Measurements from ENCODE around the gene GALNT16.
A peak's percentile ranks its signal among the peaks of the same experiment; 100 is the strongest.

GALNT16 gene

DNA sequence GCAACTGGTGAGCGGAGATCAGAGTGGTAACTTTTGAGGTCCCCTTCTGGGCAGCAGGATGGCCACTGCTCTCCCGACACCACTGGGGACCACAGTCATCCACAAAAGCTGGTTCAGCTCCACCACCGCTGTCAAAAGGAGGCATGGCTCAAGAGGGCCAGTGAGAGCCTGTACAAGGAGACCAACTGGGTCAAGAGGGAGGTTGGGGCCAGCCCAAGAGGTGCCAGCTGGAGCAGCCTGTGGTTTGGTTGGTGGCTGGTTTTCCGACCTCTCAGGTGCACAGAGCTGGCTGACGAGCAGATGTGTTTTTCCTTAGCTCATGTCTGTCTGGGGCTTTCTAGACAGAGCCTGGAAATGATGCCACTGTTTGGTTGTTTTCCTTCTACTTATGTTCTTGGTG, 78.0 kb downstream of the GALNT16 start:
- DNase-seq (ENCODE audit: low spot score), result no peak

DNA sequence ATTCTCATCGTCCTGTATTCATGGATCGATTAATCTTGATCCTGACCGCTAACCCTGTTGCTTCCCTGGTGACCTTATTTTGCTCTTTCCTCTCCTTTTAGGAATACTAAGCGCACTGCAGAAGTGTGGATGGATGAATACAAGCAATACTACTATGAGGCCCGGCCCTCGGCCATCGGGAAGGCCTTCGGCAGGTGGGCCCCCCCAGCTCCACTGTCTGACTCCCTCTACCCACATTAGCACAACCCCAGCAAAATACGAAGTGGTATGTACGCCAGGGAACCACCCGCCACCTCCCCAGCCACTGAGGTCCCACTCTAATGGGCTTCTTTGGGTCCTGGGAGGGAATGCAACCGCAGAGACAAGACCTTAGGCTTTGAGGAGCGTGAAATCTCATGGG, 79.5 kb downstream of the GALNT16 start:
- no peak for DNase-seq (ENCODE audit: low spot score)

- DNase-seq (ENCODE audit: low spot score), result no peak
These were observed 83.1 kb downstream of the GALNT16 start for GRCh38 chr14:69342928-69343525.

DNA sequence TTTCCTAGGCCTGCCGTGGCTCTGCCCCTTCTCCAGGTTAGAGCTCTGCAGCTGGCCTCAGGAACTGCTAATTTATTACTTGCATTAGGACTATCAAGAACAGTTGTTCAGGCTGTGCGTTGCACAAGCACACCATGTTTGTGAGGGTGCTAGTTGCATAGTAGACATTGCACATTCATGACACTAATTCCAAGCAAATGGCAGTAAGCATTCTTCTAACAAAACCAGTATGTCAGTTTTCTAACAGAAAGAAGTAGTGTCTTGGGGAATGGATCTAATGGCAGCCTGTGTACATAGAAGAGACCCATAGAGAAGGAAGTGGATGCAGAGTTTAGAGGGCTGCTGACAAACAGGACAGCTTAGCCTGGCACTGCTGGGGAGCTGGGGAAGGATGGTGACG, 84.2 kb downstream of the GALNT16 start:
- no peak for DNase-seq (ENCODE audit: low spot score)

DNA sequence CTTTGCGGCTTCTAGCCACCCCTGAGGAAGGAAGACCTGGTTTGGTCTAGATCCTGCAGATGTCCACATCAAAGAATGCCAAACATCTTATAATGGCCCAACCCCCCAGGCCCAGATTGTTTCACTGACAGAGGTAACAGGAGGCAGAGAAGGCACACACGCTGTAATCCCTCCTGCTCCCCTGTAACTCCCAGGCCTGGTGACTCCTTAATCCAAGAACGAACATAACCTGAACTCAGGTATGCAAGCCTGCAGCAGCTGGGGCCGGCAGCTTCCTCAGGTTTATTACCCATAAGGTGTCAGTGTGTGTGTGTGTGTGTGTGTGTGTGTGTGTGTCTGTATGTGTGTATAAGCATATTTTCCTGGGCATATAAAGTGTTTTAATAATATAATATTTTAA, 85.4 kb downstream of the GALNT16 start:
- no peak for DNase-seq (ENCODE audit: low spot score)

GRCh38 chr14:69346710-69347109, 86.8 kb downstream of the GALNT16 start:
- no peak for DNase-seq (ENCODE audit: low spot score)

GRCh38 chr14:69349091-69349777, 89.3 kb downstream of the GALNT16 start:
- DNase-seq (ENCODE audit: low spot score), result no peak

DNA sequence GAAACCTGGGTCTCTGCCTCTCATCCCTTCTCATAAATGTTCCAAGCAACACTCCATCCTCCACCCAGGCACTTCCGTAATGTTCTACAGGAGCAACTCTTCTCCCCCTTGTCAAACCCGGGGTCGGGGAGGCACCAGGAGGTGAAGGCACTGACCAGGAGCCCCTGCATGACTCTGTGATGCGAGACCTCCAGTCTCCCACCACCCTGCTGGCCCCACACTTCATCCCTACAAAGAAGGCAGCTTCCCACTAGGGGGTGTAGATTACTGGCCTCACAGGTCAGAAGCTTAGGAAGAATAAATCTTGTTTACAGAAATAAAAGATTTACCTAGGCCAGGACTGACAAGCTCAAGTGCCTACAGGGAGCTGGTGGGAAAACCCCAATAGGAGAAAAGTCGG, 90.9 kb downstream of the GALNT16 start:
- DNase-seq (ENCODE audit: low spot score), result no peak

- no peak for DNase-seq (ENCODE audit: low spot score)
These were observed 91.4 kb downstream of the GALNT16 start for GRCh38 chr14:69351385-69351784.

DNA sequence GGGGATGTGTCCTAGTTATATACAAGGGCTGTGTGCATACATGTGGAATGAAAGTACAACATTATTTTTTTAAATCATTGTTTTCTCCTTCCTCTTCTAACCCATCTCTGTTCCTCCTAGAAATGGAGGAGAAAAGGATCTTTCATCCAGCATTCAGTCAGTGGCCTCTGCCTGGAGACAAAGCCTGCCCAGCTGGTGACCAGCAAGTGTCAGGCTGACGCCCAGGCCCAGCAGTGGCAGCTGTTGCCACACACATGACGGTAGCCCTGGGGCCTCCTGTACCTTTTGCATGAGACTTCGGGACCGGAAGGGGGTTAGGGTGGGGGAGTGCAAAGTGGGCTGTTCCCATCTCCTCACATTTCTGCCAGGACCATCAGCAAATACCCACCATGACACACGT, 92.0 kb downstream of the GALNT16 start:
- DNase-seq (ENCODE audit: low spot score), result no peak

- no peak for DNase-seq (ENCODE audit: low spot score)
These were observed 93.2 kb downstream of the GALNT16 start for GRCh38 chr14:69353168-69353567.

DNA sequence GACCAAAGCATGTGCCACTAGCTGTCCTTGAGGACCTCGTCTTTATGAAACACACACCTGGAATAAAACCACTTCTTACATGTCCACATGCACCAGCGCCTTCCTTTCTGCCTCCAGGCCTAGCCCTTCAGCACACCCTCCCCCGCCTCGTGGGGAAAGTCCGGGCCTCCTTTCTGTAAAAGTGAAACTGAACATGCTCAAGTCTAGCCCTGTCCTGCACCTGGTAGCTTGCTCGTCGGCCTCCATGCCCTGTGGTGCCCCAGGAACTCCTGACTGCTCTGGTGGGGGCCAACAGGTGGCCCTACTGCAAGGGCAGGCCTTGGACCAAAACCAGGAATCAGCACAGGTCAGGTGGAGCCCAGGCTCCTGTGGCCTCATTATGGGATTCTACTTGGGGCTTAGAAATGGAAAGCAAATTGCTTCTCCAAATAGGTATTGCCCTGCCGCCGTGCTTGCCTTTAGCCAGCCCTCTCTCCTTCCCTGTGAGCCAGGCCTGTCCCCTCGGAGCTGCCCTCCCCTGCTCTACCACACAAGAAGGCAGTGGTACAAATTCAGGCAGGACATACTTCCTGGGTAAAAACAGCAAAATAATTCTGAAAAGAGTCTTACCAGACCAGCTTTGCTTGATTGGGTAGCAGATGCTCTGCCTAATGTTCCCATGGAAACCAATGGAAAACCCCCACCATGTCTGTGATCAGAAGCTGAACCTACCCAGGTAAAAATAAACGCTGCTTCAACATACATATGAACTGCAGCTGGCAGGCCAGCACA, 94.6 kb downstream of the GALNT16 start:
- no peak for DNase-seq (ENCODE audit: low spot score)

- DNase-seq (ENCODE audit: low spot score), result no peak
These were observed 95.2 kb downstream of the GALNT16 start for GRCh38 chr14:69355154-69355597.

- DNase-seq (ENCODE audit: low spot score), result no peak
These were observed 95.8 kb downstream of the GALNT16 start for GRCh38 chr14:69355607-69356281.

DNA sequence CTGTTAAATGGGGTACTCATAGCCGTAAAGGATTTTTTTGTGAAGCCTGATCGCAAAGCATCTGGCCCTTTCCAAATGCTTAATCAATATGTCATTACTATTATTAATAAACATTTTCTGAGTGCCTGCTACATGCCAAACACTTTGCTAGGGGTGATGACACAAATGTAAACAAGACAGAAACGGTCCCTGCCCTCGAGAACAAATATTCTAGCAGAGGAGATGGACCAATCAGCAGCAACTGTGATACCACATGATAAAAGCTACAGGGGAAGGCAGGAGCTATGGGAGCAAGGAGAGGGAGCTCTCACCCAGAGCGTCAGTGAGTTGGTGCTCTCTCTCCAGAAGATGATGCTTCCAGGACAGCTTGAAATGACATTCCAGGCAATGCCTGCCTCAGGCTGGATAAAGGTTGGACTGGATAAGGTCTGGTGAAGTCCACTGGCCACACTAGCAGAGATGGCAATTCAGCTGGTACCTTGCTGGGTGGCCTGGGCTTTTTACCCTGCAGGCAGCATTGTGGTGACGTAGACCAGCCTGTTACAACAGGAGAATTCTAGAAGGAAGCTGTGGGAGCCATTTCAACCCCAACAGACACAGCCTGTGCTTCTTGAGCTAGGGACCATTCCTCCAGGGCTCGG, 97.1 kb downstream of the GALNT16 start:
- DNase-seq (ENCODE audit: low spot score), result no peak

DNA sequence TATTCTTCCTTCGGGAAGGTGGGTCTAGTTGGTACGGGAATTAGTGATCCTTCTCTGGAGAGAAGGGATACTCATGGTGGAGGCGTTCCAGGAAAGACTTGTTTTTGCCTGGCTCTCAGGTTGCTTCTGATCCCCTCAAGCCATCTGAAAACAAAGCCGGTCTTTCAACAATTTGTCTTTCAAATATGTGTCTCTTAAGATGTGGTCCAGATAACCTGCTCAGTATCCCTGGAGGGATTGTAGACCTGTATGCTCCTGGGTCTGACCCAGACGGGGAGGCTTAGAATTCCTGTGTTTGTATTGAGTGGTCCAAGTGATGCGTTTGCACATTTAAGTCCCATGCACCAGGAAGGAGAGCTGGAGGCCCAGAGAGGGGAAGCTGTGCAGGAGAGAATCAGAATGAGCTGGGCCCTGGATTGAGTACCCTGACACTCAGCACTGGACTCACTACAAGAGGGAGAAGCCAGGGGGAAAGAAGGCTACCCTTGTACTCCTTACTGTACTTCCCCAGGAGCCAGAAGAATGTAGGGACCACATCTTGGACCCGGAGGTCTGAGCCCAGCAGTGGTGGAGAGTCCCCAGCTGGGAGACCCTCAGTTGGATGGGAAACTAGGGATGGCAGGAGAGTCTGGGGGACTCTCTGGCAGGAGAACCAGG, 97.7 kb downstream of the GALNT16 start:
- no peak for DNase-seq (ENCODE audit: low spot score)

- no peak for DNase-seq (ENCODE audit: low spot score)
These were observed 98.4 kb downstream of the GALNT16 start for GRCh38 chr14:69358233-69358963.

DNA sequence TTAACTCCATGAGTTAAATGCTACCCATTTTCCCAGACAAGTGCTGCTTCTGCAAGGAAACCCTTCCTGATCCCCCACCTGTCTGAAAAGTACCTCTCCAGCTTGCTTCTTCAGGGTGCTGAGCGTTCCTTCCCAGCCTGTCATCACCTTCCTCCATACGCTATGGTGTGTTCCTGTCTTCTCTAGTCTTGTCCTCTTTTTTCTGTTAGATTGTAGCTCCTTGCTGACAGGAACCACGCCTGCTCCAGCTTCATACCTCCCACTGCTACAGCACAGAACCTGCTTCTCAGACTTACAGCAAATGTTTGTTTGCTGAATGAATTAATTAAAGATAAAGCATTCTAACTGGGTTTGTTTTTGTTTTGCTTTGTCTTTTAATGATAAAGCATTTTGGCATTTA, 99.0 kb downstream of the GALNT16 start:
- DNase-seq (ENCODE audit: low spot score), result no peak

GRCh38 chr14:69360438-69361108, 100.6 kb downstream of the GALNT16 start:
- no peak for DNase-seq (ENCODE audit: low spot score)

DNA sequence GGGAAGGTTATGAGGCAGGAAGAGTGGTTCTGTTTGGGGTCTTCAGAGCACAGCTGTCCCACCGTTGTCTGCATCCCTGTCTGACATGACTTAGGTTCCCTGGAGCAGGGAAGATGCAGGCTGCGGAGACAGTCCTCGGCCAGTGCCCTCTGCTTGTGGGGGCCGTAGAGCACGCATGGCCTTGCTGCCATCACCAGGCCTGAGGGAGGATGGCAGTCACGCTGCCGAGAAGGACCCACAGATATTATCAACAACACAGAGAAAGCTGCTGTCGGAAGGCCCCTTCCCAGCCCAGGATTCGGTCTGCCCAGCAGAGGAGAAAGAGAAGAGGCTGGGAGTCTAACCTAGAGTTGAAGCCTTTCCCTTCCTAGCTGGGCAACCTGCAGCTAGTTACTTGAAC, 103.1 kb downstream of the GALNT16 start:
- DNase-seq (ENCODE audit: low spot score), result peak; percentile 46
